ENCODE data around the gene ELMOD3. TPM values are rescaled to one million over a fixed set of nuclear protein-coding genes. Genes with fewer than 3 reads are reported as not detected.
"Not testable (repeated sequence)": the region's sequence is repeated elsewhere in the genome, so short reads cannot be mapped to it uniquely, and the experiment has no call there.

The ELMOD3 gene
- total RNA-seq, 3 donors from 2014 or later = 18.1 to 29.8 (median 23.0) TPM

GRCh38 chr2:85327160-85327821, 27.3 kb upstream of the ELMOD3 start:
- H3K9me3 ChIP-seq = no peaks in the 10 kb centered on the region
- ATAC-seq (peak; percentile 59), DNase-seq (peak; percentile 68 to 82 (median 77))
- peak overlapping the region; percentile 40 for H3K4me3 ChIP-seq
- peaks cover 9% of the 10 kb centered on the region for H3K36me3 ChIP-seq (ENCODE audit: low read depth)
- peaks cover 26% of the 10 kb centered on the region for H3K4me1 ChIP-seq (ENCODE audit: low read depth)
- intact Hi-C loops (cut with DNase I, micrococcal nuclease) = no loop called here
- no peak for TF ChIP-seq CTCF (IDR thresholded peaks at IDR 0.05)

GRCh38 chr2:85327822-85328617, 26.5 kb upstream of the ELMOD3 start, which contains the start of gene TGOLN2:
Gene TGOLN2 (minus strand): TSS chr2:85327989. CDS start chr2:85327962, 27 bp downstream.
- Histone ChIP-seq H3K9me3 (no peaks in the 10 kb centered on the region), H3K4me3 (peak within 1 kb of the TSS; percentile 40), H3K4me1 (ENCODE audit: low read depth) (peaks cover 26% of the 10 kb centered on the region), H3K36me3 (ENCODE audit: low read depth) (peaks cover 4% of the 10 kb centered on the region)
- ATAC-seq (peak; percentile 94), DNase-seq (peak; percentile 95 to 97 (median 96))
- no peak for TF ChIP-seq CTCF (IDR thresholded peaks at IDR 0.05)
- intact Hi-C loops (cut with DNase I, micrococcal nuclease) = no loop called here

- intact Hi-C loops (cut with DNase I, micrococcal nuclease) = no loop called here
- ATAC-seq (no peak), DNase-seq (no peak)
- Histone ChIP-seq H3K36me3 (ENCODE audit: low read depth) (no peaks in the 10 kb centered on the region), H3K4me3 (no peak overlapping the region), H3K9me3 (no peaks in the 10 kb centered on the region), H3K4me1 (ENCODE audit: low read depth) (peaks cover 19% of the 10 kb centered on the region)
- no peak for TF ChIP-seq CTCF (IDR thresholded peaks at IDR 0.05)
These were observed 25.4 kb upstream of the ELMOD3 start for GRCh38 chr2:85329181-85329651.

DNA sequence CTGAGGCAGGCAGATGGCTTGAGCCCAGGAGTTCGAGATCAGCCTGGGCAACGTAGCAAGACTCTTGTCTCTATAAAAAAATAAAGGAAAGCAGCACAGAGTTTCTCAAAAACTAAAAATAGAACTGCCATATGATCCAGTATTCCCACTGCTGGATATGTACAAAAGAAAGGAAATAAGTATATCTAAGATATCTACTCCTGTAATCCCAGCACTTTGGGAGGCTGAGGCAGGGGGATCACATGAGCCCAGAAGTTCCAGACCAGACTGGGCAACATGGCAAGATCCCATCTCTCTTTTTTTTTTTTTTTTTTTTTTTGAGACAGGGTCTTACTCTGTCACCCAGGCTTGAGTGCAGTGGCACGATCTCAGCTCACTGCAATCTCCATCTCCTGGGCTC, 24.9 kb upstream of the ELMOD3 start:
- H3K9me3 ChIP-seq; DNase-seq; intact Hi-C loops (cut with DNase I, micrococcal nuclease); ATAC-seq; H3K36me3 ChIP-seq (ENCODE audit: low read depth); H3K4me3 ChIP-seq: not testable (repeated sequence)
- H3K4me1 ChIP-seq (ENCODE audit: low read depth) = peaks cover 14% of the 10 kb centered on the region

- Histone ChIP-seq H3K4me1 (ENCODE audit: low read depth) (peaks cover under 1% of the 10 kb centered on the region), H3K4me3 (no peak overlapping the region), H3K9me3 (no peaks in the 10 kb centered on the region), H3K36me3 (ENCODE audit: low read depth) (no peaks in the 10 kb centered on the region)
- DNase-seq (no peak), ATAC-seq (no peak)
- intact Hi-C loops (cut with DNase I, micrococcal nuclease) = no loop called here
- no peak for TF ChIP-seq CTCF (IDR thresholded peaks at IDR 0.05)
These were observed 23.5 kb upstream of the ELMOD3 start for GRCh38 chr2:85330839-85331636.

GRCh38 chr2:85333877-85334276, 20.7 kb upstream of the ELMOD3 start:
- DNase-seq; H3K4me1 ChIP-seq (ENCODE audit: low read depth); intact Hi-C loops (cut with DNase I, micrococcal nuclease); ATAC-seq; H3K36me3 ChIP-seq (ENCODE audit: low read depth); H3K9me3 ChIP-seq; H3K4me3 ChIP-seq: not testable (repeated sequence)

All from mucosa of descending colon (tissue), 3 donors.